Epithelial cell of esophagus (primary cell): ENCODE results near the gene CDK5RAP3.

ENCODE experiments used
- DNase-seq: peaks from one replicate; pipeline ENCODE4 v3.0.0; 2010; ENCODE audit warnings: low read depth
- H3K4me3 ChIP-seq: 2 replicates; pipeline ENCODE4 v1.5.1; 2011; ENCODE audit warnings: mild to moderate bottlenecking, low read length, control low read depth
- CTCF ChIP-seq: IDR thresholded peaks from 2 replicates; pipeline ENCODE4 v1.5.1; 2011; ENCODE audit warnings: low read depth, mild to moderate bottlenecking, low read length, control low read depth, inconsistent platforms; ENCODE audit not compliant: insufficient read depth; ENCODE audit errors: missing control alignments

The CDK5RAP3 gene

GRCh38 chr17:47975823-47976205 lies 4.9 kb downstream of the CDK5RAP3 start:
- H3K4me3 ChIP-seq: no peak overlapping the region
- TF ChIP-seq CTCF: no peak
- DNase-seq: no peak

- peak; percentile 58 for DNase-seq
- H3K4me3 ChIP-seq: no peak overlapping the region
- TF ChIP-seq CTCF: peak; percentile 68
These were observed 7.4 kb downstream of the CDK5RAP3 start for GRCh38 chr17:47978324-47978723.

- no peak overlapping the region for H3K4me3 ChIP-seq
- no peak for DNase-seq
- no peak for TF ChIP-seq CTCF
These were observed 9.6 kb downstream of the CDK5RAP3 start for GRCh38 chr17:47980541-47980940.

- no peak for DNase-seq
- TF ChIP-seq CTCF: no peak
- H3K4me3 ChIP-seq: no peak overlapping the region
These were observed 10.5 kb downstream of the CDK5RAP3 start for GRCh38 chr17:47981462-47981861.

- DNase-seq: no peak
- no peak for TF ChIP-seq CTCF
- no peak overlapping the region for H3K4me3 ChIP-seq
These were observed 11.2 kb downstream of the CDK5RAP3 start for GRCh38 chr17:47982091-47982617.

- no peak for TF ChIP-seq CTCF
- DNase-seq: no peak
- H3K4me3 ChIP-seq: no peak overlapping the region
These were observed 11.9 kb downstream of the CDK5RAP3 start for GRCh38 chr17:47982645-47983390.
